ENCODE data around the gene SPTAN1.

GRCh38 chr9:128554155-128554862, 1.9 kb downstream of the SPTAN1 start:
- TF ChIP-seq HDGF (IDR thresholded peaks at IDR 0.05; ENCODE audit: borderline replicate concordance) (no peak), SP1 (IDR thresholded peaks at IDR 0.05) (no peak)
